Astrocyte (in vitro differentiated cells and primary cell): ENCODE data around the gene MS4A10. TPM values are rescaled to one million over a fixed set of nuclear protein-coding genes. Genes with fewer than 3 reads are reported as not detected.

ENCODE experiments used
- DNase-seq: peaks from one replicate; pipeline ENCODE4 v3.0.0-alpha.2; 2010; ENCODE audit warnings: low read depth
- FAIRE-seq: peaks from 2 replicates; lab custom pipeline; 2011; peaks lifted over from hg19 to GRCh38; lab: Jason Lieb, UNC
- H2AFZ ChIP-seq: 2 replicates; pipeline ENCODE4 v1.6.0; 2012; ENCODE audit warnings: low read depth, low read length, inconsistent platforms
- H3K27ac ChIP-seq: 2 replicates; pipeline ENCODE4 v1.5.1; 2011; ENCODE audit warnings: low read depth, low read length, inconsistent platforms
- H3K27me3 ChIP-seq: 2 replicates; pipeline ENCODE4 v1.6.0; 2011; ENCODE audit warnings: low read length, inconsistent platforms; ENCODE audit not compliant: insufficient read depth
- H3K36me3 ChIP-seq: 2 replicates; pipeline ENCODE4 v1.5.1; 2011; ENCODE audit warnings: low read length, inconsistent platforms; ENCODE audit not compliant: insufficient read depth
- H3K4me1 ChIP-seq: 2 replicates; pipeline ENCODE4 v1.5.1; 2011; ENCODE audit warnings: low read length, inconsistent platforms; ENCODE audit not compliant: insufficient read depth
- H3K4me2 ChIP-seq: 2 replicates; pipeline ENCODE4 v1.6.0; 2012; ENCODE audit warnings: low read length, inconsistent platforms
- H3K4me3 ChIP-seq: 2 replicates; pipeline ENCODE4 v1.5.1; 2011; ENCODE audit warnings: low read depth, mild to moderate bottlenecking, low read length, inconsistent platforms; ENCODE audit not compliant: insufficient read depth
- H3K79me2 ChIP-seq: 2 replicates; pipeline ENCODE4 v1.6.0; 2012; ENCODE audit warnings: mild to moderate bottlenecking, low read length, inconsistent platforms; ENCODE audit not compliant: insufficient read depth
- H3K9ac ChIP-seq: 2 replicates; pipeline ENCODE4 v1.6.0; 2012; ENCODE audit warnings: mild to moderate bottlenecking, low read length, inconsistent platforms
- H3K9me3 ChIP-seq: 2 replicates; pipeline ENCODE4 v1.5.1; 2012; ENCODE audit warnings: low read depth, mild to moderate bottlenecking, low read length, inconsistent platforms; ENCODE audit not compliant: insufficient read depth
- H4K20me1 ChIP-seq: 2 replicates; pipeline ENCODE4 v1.6.0; 2012; ENCODE audit warnings: low read length, inconsistent platforms; ENCODE audit not compliant: insufficient read depth
- H3K27ac Mint-ChIP-seq: one replicate; pipeline ENCODE4 v1.8.0; 2021; ENCODE audit warnings: mild to moderate bottlenecking, mixed read lengths; ENCODE audit not compliant: unreplicated experiment
- H3K27me3 Mint-ChIP-seq: one replicate; pipeline ENCODE4 v1.8.0; 2021; ENCODE audit warnings: low read depth, mixed read lengths; ENCODE audit not compliant: unreplicated experiment
- H3K36me3 Mint-ChIP-seq: one replicate; pipeline ENCODE4 v1.8.0; 2021; ENCODE audit warnings: low read depth, mixed read lengths; ENCODE audit not compliant: unreplicated experiment
- H3K4me1 Mint-ChIP-seq: one replicate; pipeline ENCODE4 v1.8.0; 2021; ENCODE audit warnings: low read depth, mixed read lengths; ENCODE audit not compliant: unreplicated experiment
- H3K4me3 Mint-ChIP-seq: one replicate; pipeline ENCODE4 v1.8.0; 2021; ENCODE audit warnings: mild to moderate bottlenecking, moderate library complexity, mixed read lengths; ENCODE audit not compliant: unreplicated experiment
- H3K9me3 Mint-ChIP-seq: one replicate; pipeline ENCODE4 v1.8.0; 2021; ENCODE audit warnings: mild to moderate bottlenecking, mixed read lengths; ENCODE audit not compliant: unreplicated experiment
- CTCF ChIP-seq: IDR thresholded peaks from 2 replicates; pipeline ENCODE4 v1.5.1; 2011; ENCODE audit warnings: low read depth, mild to moderate bottlenecking, inconsistent platforms, low read length, moderate library complexity; ENCODE audit not compliant: insufficient read depth
- EZH2 ChIP-seq: IDR thresholded peaks from 2 replicates; pipeline ENCODE4 v1.6.1; 2012; ENCODE audit warnings: mild to moderate bottlenecking, low read length, inconsistent platforms; ENCODE audit not compliant: insufficient read depth
- total RNA-seq: library from RNA; stranded (reverse); gene quantifications from 2 replicates; pipeline ENCODE4 v1.2.1, GENCODE V29; 2021

The MS4A10 gene
- total RNA-seq, 1 donor from 2014 or later, result not detected

GRCh38 chr11:60834742-60835533, 49.8 kb downstream of the MS4A10 start:
- Histone ChIP-seq H4K20me1 (peaks cover 5% of the 10 kb centered on the region), H3K36me3 (no peaks in the 10 kb centered on the region), H3K79me2 (no peaks in the 10 kb centered on the region), H3K9me3 (no peaks in the 10 kb centered on the region), H2AFZ (no peak overlapping the region), H3K27me3 (peaks cover 37% of the 10 kb centered on the region), H3K4me3 (no peak overlapping the region), H3K27ac (no peak overlapping the region), H3K4me1 (peaks cover 6% of the 10 kb centered on the region), H3K9ac (no peak overlapping the region), H3K4me2 (no peak overlapping the region)
- FAIRE-seq (no peak), DNase-seq (no peak)
- H3K4me3 Mint-ChIP-seq, result no peak overlapping the region
- no peaks in the 10 kb centered on the region for H3K36me3 Mint-ChIP-seq
- TF ChIP-seq CTCF (no peak), EZH2 (no peak)
- H3K27me3 Mint-ChIP-seq, result peaks cover 40% of the 10 kb centered on the region
- no peaks in the 10 kb centered on the region for H3K9me3 Mint-ChIP-seq
- no peak overlapping the region for H3K27ac Mint-ChIP-seq
- H3K4me1 Mint-ChIP-seq, result no peaks in the 10 kb centered on the region

GRCh38 chr11:60835534-60835846, 50.4 kb downstream of the MS4A10 start:
- H3K27me3 Mint-ChIP-seq, result peaks cover 40% of the 10 kb centered on the region
- no peak for FAIRE-seq
- H2AFZ ChIP-seq, result no peak overlapping the region

More at GRCh38 chr11:60835534-60835846, 50.4 kb downstream of the MS4A10 start:
- Mint-ChIP-seq H3K36me3 (no peaks in the 10 kb centered on the region), H3K4me1 (peaks cover 3% of the 10 kb centered on the region), H3K27ac (no peak overlapping the region), H3K4me3 (no peak overlapping the region), H3K9me3 (no peaks in the 10 kb centered on the region)
- H3K79me2 ChIP-seq, result no peaks in the 10 kb centered on the region
- no peak overlapping the region for H3K27ac ChIP-seq
- H3K36me3 ChIP-seq, result no peaks in the 10 kb centered on the region
- H4K20me1 ChIP-seq, result peaks cover 5% of the 10 kb centered on the region
- no peak for DNase-seq
- H3K4me1 ChIP-seq, result peaks cover 8% of the 10 kb centered on the region
- peaks cover 37% of the 10 kb centered on the region for H3K27me3 ChIP-seq
- H3K4me2 ChIP-seq, result no peak overlapping the region
- no peak overlapping the region for H3K4me3 ChIP-seq
- H3K9ac ChIP-seq, result no peak overlapping the region
- no peaks in the 10 kb centered on the region for H3K9me3 ChIP-seq
- TF ChIP-seq EZH2 (no peak), CTCF (no peak)
